Endothelial cell (in vitro differentiated cells): ENCODE data around the gene LAMB2. TPM values are rescaled to one million over a fixed set of nuclear protein-coding genes. Genes with fewer than 3 reads are reported as not detected.

Experiments
- DNase-seq: peaks from one replicate; pipeline ENCODE4 v3.0.0; 2021; ENCODE audit warnings: low spot score
- H3K27ac Mint-ChIP-seq: one replicate; pipeline ENCODE4 v1.8.0; 2021; ENCODE audit warnings: mixed read lengths, inconsistent platforms; ENCODE audit not compliant: unreplicated experiment
- H3K27me3 Mint-ChIP-seq: one replicate; pipeline ENCODE4 v1.8.0; 2021; ENCODE audit warnings: mild to moderate bottlenecking, moderate library complexity, mixed read lengths, inconsistent platforms; ENCODE audit not compliant: unreplicated experiment
- H3K36me3 Mint-ChIP-seq: one replicate; pipeline ENCODE4 v1.8.0; 2021; ENCODE audit warnings: mild to moderate bottlenecking, low read depth, mixed read lengths, inconsistent platforms; ENCODE audit not compliant: unreplicated experiment
- H3K4me1 Mint-ChIP-seq: one replicate; pipeline ENCODE4 v1.8.0; 2021; ENCODE audit warnings: mild to moderate bottlenecking, mixed read lengths, inconsistent platforms; ENCODE audit not compliant: unreplicated experiment
- H3K4me3 Mint-ChIP-seq: one replicate; pipeline ENCODE4 v1.8.0; 2021; ENCODE audit warnings: mild to moderate bottlenecking, mixed read lengths, inconsistent platforms; ENCODE audit not compliant: unreplicated experiment
- H3K9me3 Mint-ChIP-seq: one replicate; pipeline ENCODE4 v1.8.0; 2021; ENCODE audit warnings: mixed read lengths, inconsistent platforms; ENCODE audit not compliant: unreplicated experiment
- total RNA-seq: library from RNA; stranded (reverse); fragmentation: NEBNext Ultra II Directional; extraction: Animal tissue kit (Norgen Biotek cat#: 25700); gene quantifications from one replicate; pipeline ENCODE4 v1.2.1, GENCODE V29; 2021; ENCODE audit not compliant: unreplicated experiment
- TF ChIP-seq, protein P1 (sequence below): fragments of 200-600 bp; sonication (generic); IDR thresholded peaks from one replicate; pipeline ENCODE4 v1.5.0; 2021; ENCODE audit warnings: antibody characterized with exemption; ENCODE audit not compliant: unreplicated experiment

LAMB2 gene
- total RNA-seq, 1 donor from 2014 or later, result 259 TPM

DNA sequence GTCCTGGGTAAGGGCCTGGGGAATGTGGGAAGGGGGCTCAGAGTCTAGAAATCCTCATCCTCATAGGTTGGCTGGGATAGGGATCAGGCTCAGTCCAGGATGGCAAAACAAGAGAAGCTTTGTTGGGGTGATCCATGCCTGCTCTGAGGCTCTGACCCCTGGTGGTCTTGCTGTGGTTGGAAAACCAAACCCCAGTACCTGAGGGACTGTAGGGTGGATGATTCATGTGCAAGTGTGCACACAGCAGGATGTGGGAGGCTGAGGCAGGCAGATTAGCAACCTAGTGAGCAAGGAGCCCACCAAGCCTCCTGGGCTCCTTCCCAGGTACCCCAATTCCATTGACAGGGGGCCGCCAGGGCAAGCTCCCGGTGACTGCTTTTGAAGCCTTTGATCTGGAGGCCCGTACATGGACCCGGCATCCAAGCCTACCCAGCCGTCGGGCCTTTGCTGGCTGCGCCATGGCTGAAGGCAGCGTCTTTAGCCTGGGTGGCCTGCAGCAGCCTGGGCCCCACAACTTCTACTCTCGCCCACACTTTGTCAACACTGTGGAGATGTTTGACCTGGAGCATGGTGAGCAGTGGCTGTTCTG, 41.6 kb upstream of the LAMB2 start:
- H3K36me3 Mint-ChIP-seq, result peaks cover 4% of the 10 kb centered on the region
- H3K4me1 Mint-ChIP-seq, result peaks cover 7% of the 10 kb centered on the region
- DNase-seq, result no peak
- H3K27me3 Mint-ChIP-seq, result peaks cover 5% of the 10 kb centered on the region
- TF ChIP-seq, protein P1, sequence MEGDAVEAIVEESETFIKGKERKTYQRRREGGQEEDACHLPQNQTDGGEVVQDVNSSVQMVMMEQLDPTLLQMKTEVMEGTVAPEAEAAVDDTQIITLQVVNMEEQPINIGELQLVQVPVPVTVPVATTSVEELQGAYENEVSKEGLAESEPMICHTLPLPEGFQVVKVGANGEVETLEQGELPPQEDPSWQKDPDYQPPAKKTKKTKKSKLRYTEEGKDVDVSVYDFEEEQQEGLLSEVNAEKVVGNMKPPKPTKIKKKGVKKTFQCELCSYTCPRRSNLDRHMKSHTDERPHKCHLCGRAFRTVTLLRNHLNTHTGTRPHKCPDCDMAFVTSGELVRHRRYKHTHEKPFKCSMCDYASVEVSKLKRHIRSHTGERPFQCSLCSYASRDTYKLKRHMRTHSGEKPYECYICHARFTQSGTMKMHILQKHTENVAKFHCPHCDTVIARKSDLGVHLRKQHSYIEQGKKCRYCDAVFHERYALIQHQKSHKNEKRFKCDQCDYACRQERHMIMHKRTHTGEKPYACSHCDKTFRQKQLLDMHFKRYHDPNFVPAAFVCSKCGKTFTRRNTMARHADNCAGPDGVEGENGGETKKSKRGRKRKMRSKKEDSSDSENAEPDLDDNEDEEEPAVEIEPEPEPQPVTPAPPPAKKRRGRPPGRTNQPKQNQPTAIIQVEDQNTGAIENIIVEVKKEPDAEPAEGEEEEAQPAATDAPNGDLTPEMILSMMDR, result no peak
- no peak overlapping the region for H3K4me3 Mint-ChIP-seq
- H3K9me3 Mint-ChIP-seq, result no peaks in the 10 kb centered on the region
- H3K27ac Mint-ChIP-seq, result no peak overlapping the region

DNA sequence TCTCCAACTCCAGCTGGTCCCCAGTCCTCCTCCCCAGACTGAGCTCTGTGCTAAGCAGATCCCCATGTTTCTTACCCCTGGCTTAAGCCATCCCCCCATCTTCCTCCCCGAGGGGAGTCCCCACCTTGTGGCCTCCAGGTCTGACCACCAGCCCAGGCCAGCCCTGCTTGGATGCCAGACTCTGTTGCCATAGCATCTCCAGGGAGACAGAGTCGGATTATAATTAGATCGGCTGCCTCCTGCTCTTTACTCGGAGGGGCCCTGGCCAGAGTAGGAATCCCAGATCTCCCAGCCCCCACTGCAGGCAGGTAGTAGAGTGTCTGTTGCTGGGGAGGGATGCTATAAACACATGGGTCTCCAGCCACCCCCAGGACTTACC, 40.9 kb upstream of the LAMB2 start:
- TF ChIP-seq, protein P1, result no peak
- no peaks in the 10 kb centered on the region for H3K9me3 Mint-ChIP-seq
- peaks cover 5% of the 10 kb centered on the region for H3K36me3 Mint-ChIP-seq
- no peak overlapping the region for H3K27ac Mint-ChIP-seq
- H3K27me3 Mint-ChIP-seq, result peaks cover 1% of the 10 kb centered on the region
- peaks cover 7% of the 10 kb centered on the region for H3K4me1 Mint-ChIP-seq
- DNase-seq, result no peak
- H3K4me3 Mint-ChIP-seq, result no peak overlapping the region

DNA sequence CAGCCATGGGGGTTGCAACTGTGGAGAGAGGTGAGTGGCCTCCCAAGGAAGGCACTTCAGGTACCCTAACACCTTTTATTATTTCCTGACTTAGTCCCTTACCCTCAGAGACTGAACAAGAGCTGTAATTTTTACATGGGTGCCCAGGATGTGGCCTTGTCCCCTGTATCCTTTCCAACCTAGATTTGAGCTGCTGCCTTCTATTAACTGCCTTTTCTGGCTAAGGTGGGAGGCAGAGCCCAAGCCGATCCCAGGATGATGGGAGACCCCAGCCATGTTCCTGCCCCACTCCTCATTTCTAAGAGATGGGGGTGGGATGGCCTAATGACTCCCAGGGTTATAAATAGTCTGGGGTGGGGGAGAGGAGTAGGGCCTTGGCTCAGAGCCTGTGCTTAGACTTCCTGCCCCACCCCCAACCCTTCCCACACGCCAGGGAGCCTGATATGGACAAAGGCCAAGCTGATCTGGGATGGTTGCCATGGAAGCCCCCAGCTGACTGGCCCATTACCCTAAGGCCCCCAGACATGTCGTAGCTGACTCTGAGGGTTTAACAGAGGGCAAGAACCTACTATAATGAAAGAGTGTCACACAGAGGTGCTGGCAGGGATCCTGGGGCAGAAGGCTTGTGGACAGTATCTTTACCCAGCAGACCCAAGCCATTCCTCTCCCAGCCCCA, 40.4 kb upstream of the LAMB2 start:
- H3K27ac Mint-ChIP-seq, result no peak overlapping the region
- peaks cover 5% of the 10 kb centered on the region for H3K36me3 Mint-ChIP-seq
- no peak for DNase-seq
- H3K9me3 Mint-ChIP-seq, result no peaks in the 10 kb centered on the region
- H3K4me3 Mint-ChIP-seq, result no peak overlapping the region
- TF ChIP-seq, protein P1, result no peak
- H3K4me1 Mint-ChIP-seq, result peaks cover 7% of the 10 kb centered on the region
- peaks cover 1% of the 10 kb centered on the region for H3K27me3 Mint-ChIP-seq

DNA sequence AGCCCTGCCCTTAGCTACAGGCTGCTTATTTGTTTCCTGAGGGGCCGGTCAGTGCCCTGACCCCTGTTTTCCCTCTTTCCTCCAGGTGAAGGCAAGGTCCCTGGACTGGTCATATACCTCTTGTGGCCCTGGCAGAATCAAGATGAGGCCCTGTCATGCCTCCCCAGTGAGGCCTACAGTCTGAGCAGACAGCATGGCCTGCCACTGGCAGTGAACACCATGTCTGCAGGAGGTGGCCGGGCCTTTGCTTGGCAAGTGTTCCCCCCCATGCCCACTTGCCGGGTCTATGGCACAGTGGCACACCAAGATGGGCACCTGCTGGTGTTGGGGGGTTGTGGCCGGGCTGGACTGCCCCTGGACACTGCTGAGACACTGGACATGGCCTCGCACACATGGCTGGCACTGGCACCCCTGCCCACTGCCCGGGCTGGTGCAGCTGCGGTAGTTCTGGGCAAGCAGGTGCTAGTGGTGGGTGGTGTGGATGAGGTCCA, 39.7 kb upstream of the LAMB2 start:
- DNase-seq, result no peak
- H3K27ac Mint-ChIP-seq, result no peak overlapping the region
- peaks cover 5% of the 10 kb centered on the region for H3K36me3 Mint-ChIP-seq
- TF ChIP-seq, protein P1, result no peak
- H3K4me1 Mint-ChIP-seq, result peaks cover 7% of the 10 kb centered on the region
- peaks cover 5% of the 10 kb centered on the region for H3K27me3 Mint-ChIP-seq
- H3K4me3 Mint-ChIP-seq, result no peak overlapping the region
- H3K9me3 Mint-ChIP-seq, result no peaks in the 10 kb centered on the region
